ENCODE results near the gene NFATC2. TPM values are rescaled to one million over a fixed set of nuclear protein-coding genes. Genes with fewer than 3 reads are reported as not detected.
A peak's percentile ranks its signal among the peaks of the same experiment; 100 is the strongest.

NFATC2 gene
- total and polyA plus RNA-seq, 2 experiments from 2014 or later = 0.52 to 0.59 TPM

- Mint-ChIP-seq H3K27ac (no peak overlapping the region), H3K4me1 (peaks cover 4% of the 10 kb centered on the region; the same call in 1 of the 3 replicates), H3K4me3 (no peak overlapping the region), H3K36me3 (ENCODE audit: low read depth) (no peaks in the 10 kb centered on the region), H3K9me3 (no peaks in the 10 kb centered on the region), H3K27me3 (ENCODE audit: insufficient read depth, low read depth, poor library complexity) (peaks cover 4% of the 10 kb centered on the region)
- Histone ChIP-seq H2AFZ (no peak overlapping the region), H3K9me2 (ENCODE audit: insufficient read depth) (no peaks in the 10 kb centered on the region), H3F3A (replicated peaks; ENCODE audit: low read depth) (no peaks in the 10 kb centered on the region), H4K20me1 (replicated peaks; ENCODE audit: insufficient read depth) (0 out of 2 replicates have a peak, but pooled peaks cover 4% of the 10 kb centered on the region), H3K79me2 (replicated peaks; ENCODE audit: insufficient read depth) (no peaks in the 10 kb centered on the region), H3K27me3 (ENCODE audit: insufficient read depth) (no peaks in the 10 kb centered on the region), H3K36me3 (ENCODE audit: insufficient read depth) (no peaks in the 10 kb centered on the region), H3K4me3 (no peak overlapping the region), H3K4me1 (ENCODE audit: insufficient read depth) (no peaks in the 10 kb centered on the region), H3K4me2 (no peak overlapping the region), H3K27ac (ENCODE audit: low read depth) (no peak overlapping the region)
- DNase-seq (ENCODE audit: low spot score) (no peak), ATAC-seq (peak; percentile 23; the same call in 1 of the 3 replicates)
- no peak for TF ChIP-seq ETS1 (IDR thresholded peaks at IDR 0.05)
- TF ChIP-seq NANOG (IDR thresholded peaks at IDR 0.05; ENCODE audit: borderline replicate concordance) = no peak
- no peak for TF ChIP-seq POLR2AphosphoS5 (IDR thresholded peaks at IDR 0.05; ENCODE audit: low read depth)
Observed at GRCh38 chr20:51533291-51534172, 9.0 kb downstream of the NFATC2 start.

GRCh38 chr20:51532577-51533191, 9.8 kb downstream of the NFATC2 start:
- Mint-ChIP-seq H3K4me3 (no peak overlapping the region), H3K36me3 (ENCODE audit: low read depth) (no peaks in the 10 kb centered on the region), H3K4me1 (peaks cover 4% of the 10 kb centered on the region; the same call in 1 of the 3 replicates), H3K27me3 (ENCODE audit: insufficient read depth, low read depth, poor library complexity) (peaks cover 4% of the 10 kb centered on the region), H3K9me3 (no peaks in the 10 kb centered on the region), H3K27ac (no peak overlapping the region)
- 0 out of 2 replicates have a peak, but pooled peaks cover 4% of the 10 kb centered on the region for H4K20me1 ChIP-seq (replicated peaks; ENCODE audit: insufficient read depth)
- H3K4me2 ChIP-seq = no peak overlapping the region
- H2AFZ ChIP-seq = no peak overlapping the region
- no peaks in the 10 kb centered on the region for H3K79me2 ChIP-seq (replicated peaks; ENCODE audit: insufficient read depth)
- H3F3A ChIP-seq (replicated peaks; ENCODE audit: low read depth) = no peaks in the 10 kb centered on the region
- no peaks in the 10 kb centered on the region for H3K9me2 ChIP-seq (ENCODE audit: insufficient read depth)
- no peak overlapping the region for H3K4me3 ChIP-seq
- no peak for DNase-seq (ENCODE audit: low spot score)
- no peaks in the 10 kb centered on the region for H3K36me3 ChIP-seq (ENCODE audit: insufficient read depth)
- no peaks in the 10 kb centered on the region for H3K27me3 ChIP-seq (ENCODE audit: insufficient read depth)
- H3K4me1 ChIP-seq (ENCODE audit: insufficient read depth) = no peaks in the 10 kb centered on the region
- no peak overlapping the region for H3K27ac ChIP-seq (ENCODE audit: low read depth)
- no peak for ATAC-seq
- TF ChIP-seq REST (IDR thresholded peaks at IDR 0.05; ENCODE audit: unreplicated experiment) = no peak
- no peak for TF ChIP-seq CREB1 (CRISPR knock-in tag; IDR thresholded peaks at IDR 0.05; ENCODE audit: low read depth)
- no peak for TF ChIP-seq ZNF331 (CRISPR knock-in tag; IDR thresholded peaks at IDR 0.05; ENCODE audit: low read depth)
- TF ChIP-seq ZNF462 (CRISPR knock-in tag; IDR thresholded peaks at IDR 0.05) = no peak
- TF ChIP-seq ZNF114 (CRISPR knock-in tag; IDR thresholded peaks at IDR 0.05) = no peak
